GM15510 (cell line): ENCODE data around the gene APBB2.

Source experiments
- POLR2A ChIP-seq: IDR thresholded peaks from 3 replicates; pipeline ENCODE4 v1.6.1; 2011; ENCODE audit warnings: borderline replicate concordance; ENCODE audit not compliant: insufficient read length; ENCODE audit errors: extremely low read depth

The APBB2 gene

DNA sequence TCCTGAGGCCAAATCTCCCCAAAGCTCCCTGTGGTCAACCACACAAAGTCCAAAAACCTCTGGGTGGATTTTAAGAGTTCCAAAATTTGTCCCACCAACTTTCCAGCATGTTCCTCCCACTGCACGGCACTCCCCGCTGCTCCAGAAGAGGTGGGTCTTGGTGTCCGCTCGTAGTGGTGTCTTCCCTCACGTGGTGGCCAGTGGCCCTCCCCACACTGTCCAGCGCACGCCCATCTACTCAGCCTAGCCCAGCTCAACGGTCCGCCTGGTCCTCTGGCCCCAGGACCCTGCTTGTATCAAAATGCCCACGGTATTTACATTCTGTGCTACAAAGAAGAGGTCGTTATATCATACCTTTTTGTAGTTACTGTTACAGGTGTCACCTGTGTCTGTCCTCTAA lies 381.1 kb downstream of the APBB2 start:
- no peak for TF ChIP-seq POLR2A

DNA sequence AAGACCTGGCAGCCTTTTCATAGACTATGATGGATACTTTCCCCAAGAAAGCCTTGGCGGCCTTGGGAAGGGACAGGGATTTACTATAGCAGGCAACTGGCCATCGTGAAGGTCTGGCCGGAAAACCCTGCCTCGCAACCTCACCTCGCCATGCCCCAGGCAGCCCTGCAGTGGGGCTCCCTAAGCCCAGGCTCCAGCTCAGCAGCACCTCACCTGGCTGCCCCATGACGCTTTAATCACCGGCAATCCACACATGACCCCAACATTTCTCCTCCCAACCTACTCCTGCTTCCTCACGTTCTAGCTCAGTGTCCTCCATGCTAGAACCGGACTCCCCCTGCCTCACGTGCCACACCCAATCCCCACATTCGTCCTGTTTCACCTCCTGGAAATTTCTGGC lies 382.2 kb downstream of the APBB2 start:
- no peak for TF ChIP-seq POLR2A

DNA sequence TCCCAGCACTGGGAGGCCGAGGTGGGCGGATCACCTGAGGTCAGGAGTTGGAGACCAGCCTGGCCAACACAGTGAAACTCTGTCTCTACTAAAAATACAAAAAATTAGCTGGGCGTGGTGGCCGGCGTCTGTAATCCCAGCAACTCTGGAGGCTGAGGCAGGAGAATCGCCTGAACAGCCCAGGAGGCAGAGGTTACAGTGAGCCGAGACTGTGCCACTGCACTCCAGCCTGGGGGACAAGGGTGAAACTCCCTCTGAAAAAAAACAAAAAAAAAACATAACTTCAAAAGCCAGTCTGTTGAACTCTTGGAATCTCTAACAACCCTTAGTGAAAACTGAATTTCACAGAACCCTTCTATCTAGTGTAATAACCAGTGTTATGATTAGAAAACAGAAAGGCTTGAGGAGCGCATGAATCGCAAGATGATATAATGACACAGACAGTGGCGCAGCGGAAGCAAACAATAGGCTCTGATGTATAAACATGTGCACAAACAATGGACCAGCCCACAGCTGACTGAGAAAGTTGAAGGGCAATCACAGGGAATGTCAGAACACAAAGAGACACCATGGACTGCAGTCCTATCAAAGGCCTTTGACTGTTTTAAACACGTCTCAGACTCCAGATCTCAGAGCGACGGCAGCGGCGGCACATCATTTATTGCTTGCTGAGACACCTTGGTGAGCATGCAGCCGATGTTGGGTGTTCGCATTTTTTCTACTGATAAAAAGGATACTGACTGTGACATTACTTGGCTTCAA lies 383.0 kb downstream of the APBB2 start:
- TF ChIP-seq POLR2A, result no peak

DNA sequence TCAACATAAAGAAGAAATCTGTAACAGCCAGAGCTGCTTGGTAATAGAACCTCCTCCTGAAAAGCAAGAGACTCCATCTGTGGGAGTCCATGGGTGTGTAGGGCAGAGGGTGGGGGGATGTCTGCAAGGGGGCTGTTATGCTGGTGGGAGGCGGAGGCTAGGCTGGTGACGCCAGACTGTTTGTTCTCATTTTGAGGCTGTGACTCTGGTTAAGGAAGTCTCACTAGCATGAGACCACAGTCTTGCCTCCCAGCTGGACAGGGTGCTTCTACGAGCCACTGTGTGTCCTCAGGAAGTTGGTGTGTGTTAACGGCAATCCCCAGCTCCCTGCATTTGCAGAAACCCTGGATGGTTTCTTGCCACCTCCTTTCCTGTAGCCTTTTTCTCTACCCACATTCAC lies 384.8 kb downstream of the APBB2 start:
- TF ChIP-seq POLR2A, result no peak

DNA sequence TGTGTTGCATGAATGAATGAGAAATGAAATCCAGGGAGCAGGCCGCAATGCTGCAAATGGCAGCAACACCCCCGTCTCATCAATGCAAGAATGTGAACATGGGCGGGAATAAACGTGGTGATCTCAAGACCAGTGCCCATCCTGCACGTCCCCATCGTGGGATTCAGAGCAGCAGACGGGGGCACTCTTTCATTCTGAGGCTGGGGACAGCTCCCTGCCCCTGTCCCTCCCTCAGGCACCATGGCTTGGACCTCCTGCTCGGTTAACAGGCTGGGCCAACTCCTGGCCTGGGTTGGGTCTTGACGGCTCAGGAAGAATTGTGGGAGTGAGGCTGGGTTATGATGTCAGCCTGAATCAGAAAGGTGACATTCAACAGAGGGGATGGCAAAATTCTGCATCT lies 385.7 kb downstream of the APBB2 start:
- no peak for TF ChIP-seq POLR2A

DNA sequence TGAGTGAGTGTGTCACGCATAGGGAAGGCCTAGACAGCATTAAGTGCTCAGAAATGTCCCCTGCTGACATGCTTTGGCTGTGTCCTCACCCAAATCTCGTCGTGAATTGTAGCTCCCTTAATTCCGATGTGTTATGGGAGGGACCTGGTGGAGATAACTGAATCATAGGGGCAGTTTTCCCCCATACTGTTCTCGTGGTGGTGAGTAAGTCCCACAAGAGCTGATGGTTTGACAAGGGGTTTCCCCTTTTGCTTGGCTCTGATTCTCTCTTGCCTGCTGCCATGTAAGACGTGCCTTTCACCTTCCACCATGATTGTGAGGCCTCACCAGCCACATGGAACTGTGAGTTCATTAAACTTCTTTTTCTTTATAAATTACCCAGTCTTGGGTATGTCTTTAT lies 386.6 kb downstream of the APBB2 start:
- no peak for TF ChIP-seq POLR2A

GRCh38 chr4:40826821-40827220 lies 387.5 kb downstream of the APBB2 start:
- no peak for TF ChIP-seq POLR2A

DNA sequence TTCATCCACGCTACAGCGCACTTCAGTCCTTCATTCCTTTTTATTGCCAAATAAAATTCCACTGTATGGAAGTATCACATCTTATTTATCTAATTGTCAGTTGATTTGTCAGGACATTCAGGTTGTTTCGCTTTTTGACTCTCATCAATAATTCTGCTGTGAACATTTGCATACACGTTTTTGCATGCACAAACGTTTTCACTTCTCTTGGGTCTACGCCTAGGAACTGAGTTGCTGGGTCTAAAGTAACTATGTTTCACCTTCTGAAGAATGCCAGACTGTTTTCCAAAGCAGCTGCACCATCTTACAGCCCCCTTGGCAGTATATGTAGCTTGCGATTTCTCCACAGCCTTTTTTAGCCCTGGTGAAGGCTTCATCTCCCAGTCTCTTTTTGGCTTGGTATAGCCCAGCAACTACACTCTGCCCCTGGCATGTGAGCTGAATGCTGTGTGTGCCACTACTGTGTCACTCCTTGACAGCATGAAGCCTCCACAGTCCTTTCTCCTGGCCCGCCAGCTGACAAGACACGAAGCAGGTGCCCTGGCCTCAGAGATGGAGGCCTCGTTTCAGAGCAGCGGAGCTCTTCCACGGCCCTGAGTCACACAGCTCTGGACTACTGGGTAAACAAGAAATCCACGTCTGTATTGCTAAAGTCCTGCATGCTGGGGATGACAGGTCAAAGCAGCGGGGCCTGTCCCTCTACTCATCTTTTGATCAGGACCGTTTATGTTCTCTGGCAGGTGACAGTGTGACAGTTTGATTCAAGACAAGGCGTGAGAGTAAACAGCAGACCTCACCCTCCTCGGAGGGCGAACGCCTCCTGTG lies 389.1 kb downstream of the APBB2 start:
- TF ChIP-seq POLR2A, result no peak

- TF ChIP-seq POLR2A, result no peak
Observed at GRCh38 chr4:40822420-40823166, 391.7 kb downstream of the APBB2 start.

DNA sequence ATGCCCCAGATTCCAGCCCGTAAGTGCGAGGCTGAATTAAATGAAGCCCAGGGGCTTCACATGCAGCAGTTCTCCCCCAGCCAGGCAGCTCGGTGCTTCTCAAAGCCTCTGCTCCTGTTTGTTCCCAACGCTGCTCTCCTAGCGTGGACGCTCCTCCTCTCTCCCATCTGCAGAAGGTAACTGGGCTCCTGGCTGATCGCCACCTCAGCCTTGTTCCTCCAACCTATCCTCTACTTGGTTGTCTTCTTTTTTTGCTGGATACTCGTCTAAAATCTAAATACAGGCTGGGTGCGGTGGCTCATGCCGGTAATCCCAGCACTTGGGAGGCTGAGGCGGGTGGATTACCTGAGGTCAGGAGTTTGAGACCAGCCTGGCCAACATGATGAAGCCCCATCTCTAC lies 394.2 kb downstream of the APBB2 start:
- TF ChIP-seq POLR2A, result no peak

GRCh38 chr4:40812856-40813255 lies 401.5 kb downstream of the APBB2 start:
- TF ChIP-seq POLR2A, result no peak

GRCh38 chr4:40812386-40812785 lies 402.0 kb downstream of the APBB2 start:
- no peak for TF ChIP-seq POLR2A

GRCh38 chr4:40811956-40812355 lies 402.4 kb downstream of the APBB2 start:
- no peak for TF ChIP-seq POLR2A

- no peak for TF ChIP-seq POLR2A
Observed at GRCh38 chr4:40808926-40809457, 405.4 kb downstream of the APBB2 start.

- no peak for TF ChIP-seq POLR2A
Observed at GRCh38 chr4:40804598-40804997, 409.7 kb downstream of the APBB2 start.
